Measurements from ENCODE around the gene HBA1.

The HBA1 gene

DNA sequence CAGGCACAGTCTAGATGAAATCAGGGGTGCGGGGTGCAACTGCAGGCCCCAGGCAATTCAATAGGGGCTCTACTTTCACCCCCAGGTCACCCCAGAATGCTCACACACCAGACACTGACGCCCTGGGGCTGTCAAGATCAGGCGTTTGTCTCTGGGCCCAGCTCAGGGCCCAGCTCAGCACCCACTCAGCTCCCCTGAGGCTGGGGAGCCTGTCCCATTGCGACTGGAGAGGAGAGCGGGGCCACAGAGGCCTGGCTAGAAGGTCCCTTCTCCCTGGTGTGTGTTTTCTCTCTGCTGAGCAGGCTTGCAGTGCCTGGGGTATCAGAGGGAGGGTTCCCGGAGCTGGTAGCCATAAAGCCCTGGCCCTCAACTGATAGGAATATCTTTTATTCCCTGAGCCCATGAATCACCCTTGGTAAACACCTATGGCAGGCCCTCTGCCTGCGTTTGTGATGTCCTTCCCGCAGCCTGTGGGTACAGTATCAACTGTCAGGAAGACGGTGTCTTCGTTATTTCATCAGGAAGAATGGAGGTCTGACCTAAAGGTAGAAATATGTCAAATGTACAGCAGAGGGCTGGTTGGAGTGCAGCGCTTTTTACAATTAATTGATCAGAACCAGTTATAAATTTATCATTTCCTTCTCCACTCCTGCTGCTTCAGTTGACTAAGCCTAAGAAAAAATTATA is 1.6 kb downstream of the HBA1 start:
- H3K27me3 ChIP-seq (ENCODE audit: insufficient read depth, low read length, poor library complexity, severe bottlenecking), result no peaks in the 10 kb centered on the region
- H3K79me2 ChIP-seq (ENCODE audit: insufficient read depth, low read length), result no peaks in the 10 kb centered on the region

DNA sequence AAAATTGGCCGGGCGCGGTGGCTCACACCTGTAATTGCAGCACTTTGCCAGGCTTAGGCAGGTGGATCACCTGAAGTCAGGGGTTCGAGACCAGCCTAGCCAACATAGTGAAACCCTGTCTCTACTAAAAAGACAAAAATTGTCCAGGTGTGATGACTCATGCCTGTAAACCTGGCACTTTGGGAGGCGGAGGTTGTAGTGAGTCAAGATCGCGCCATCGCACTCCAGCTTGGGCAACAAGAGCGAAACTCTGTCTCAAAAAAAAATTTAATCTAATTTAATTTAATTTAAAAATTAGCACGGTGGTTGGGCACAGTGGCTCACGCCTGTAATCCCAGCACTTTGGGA is 2.2 kb downstream of the HBA1 start:
- Histone ChIP-seq H4K20me1 (ENCODE audit: insufficient read depth, low read length, poor library complexity, severe bottlenecking) (no peaks in the 10 kb centered on the region), H3K9me3 (ENCODE audit: insufficient read depth, low read depth, low read length) (no peaks in the 10 kb centered on the region), H3K4me1 (ENCODE audit: insufficient read depth, low read length, poor library complexity, severe bottlenecking) (peaks cover 4% of the 10 kb centered on the region), H3K9ac (ENCODE audit: low read depth, low read length, poor library complexity, severe bottlenecking) (no peak overlapping the region), H3K4me3 (ENCODE audit: low read length, poor library complexity, severe bottlenecking) (no peak overlapping the region), H3K79me2 (ENCODE audit: insufficient read depth, low read length) (no peaks in the 10 kb centered on the region), H3K36me3 (ENCODE audit: insufficient read depth, low read length) (no peaks in the 10 kb centered on the region), H3K27me3 (ENCODE audit: insufficient read depth, low read length, poor library complexity, severe bottlenecking) (no peaks in the 10 kb centered on the region), H3F3A (ENCODE audit: low read depth) (no peaks in the 10 kb centered on the region), H2AFZ (ENCODE audit: low read length) (no peak overlapping the region), H3K9me2 (replicated peaks; ENCODE audit: low read depth, low read length) (no peaks in the 10 kb centered on the region), H3K4me2 (ENCODE audit: low read depth, low read length, poor library complexity, severe bottlenecking) (no peak overlapping the region)
- TF ChIP-seq, protein P1, sequence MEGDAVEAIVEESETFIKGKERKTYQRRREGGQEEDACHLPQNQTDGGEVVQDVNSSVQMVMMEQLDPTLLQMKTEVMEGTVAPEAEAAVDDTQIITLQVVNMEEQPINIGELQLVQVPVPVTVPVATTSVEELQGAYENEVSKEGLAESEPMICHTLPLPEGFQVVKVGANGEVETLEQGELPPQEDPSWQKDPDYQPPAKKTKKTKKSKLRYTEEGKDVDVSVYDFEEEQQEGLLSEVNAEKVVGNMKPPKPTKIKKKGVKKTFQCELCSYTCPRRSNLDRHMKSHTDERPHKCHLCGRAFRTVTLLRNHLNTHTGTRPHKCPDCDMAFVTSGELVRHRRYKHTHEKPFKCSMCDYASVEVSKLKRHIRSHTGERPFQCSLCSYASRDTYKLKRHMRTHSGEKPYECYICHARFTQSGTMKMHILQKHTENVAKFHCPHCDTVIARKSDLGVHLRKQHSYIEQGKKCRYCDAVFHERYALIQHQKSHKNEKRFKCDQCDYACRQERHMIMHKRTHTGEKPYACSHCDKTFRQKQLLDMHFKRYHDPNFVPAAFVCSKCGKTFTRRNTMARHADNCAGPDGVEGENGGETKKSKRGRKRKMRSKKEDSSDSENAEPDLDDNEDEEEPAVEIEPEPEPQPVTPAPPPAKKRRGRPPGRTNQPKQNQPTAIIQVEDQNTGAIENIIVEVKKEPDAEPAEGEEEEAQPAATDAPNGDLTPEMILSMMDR (conservative IDR thresholded peaks at IDR 0.05; ENCODE audit: low read length), result no peak
- no peak for TF ChIP-seq EZH2phosphoT487 (IDR thresholded peaks at IDR 0.05; ENCODE audit: borderline replicate concordance)

More for the DNA sequence above, 1.6 kb downstream of the HBA1 start:
- Histone ChIP-seq H3K9me2 (replicated peaks; ENCODE audit: low read depth, low read length) (no peaks in the 10 kb centered on the region), H4K20me1 (ENCODE audit: insufficient read depth, low read length, poor library complexity, severe bottlenecking) (no peaks in the 10 kb centered on the region), H3K36me3 (ENCODE audit: insufficient read depth, low read length) (no peaks in the 10 kb centered on the region), H3F3A (ENCODE audit: low read depth) (no peaks in the 10 kb centered on the region), H3K4me1 (ENCODE audit: insufficient read depth, low read length, poor library complexity, severe bottlenecking) (peaks cover 4% of the 10 kb centered on the region), H3K4me2 (ENCODE audit: low read depth, low read length, poor library complexity, severe bottlenecking) (no peak overlapping the region), H3K9ac (ENCODE audit: low read depth, low read length, poor library complexity, severe bottlenecking) (no peak overlapping the region), H3K9me3 (ENCODE audit: insufficient read depth, low read depth, low read length) (no peaks in the 10 kb centered on the region), H2AFZ (ENCODE audit: low read length) (no peak overlapping the region), H3K4me3 (ENCODE audit: low read length, poor library complexity, severe bottlenecking) (no peak overlapping the region)
- TF ChIP-seq, protein P1 (conservative IDR thresholded peaks at IDR 0.05; ENCODE audit: low read length), result no peak
- no peak for TF ChIP-seq EZH2phosphoT487 (IDR thresholded peaks at IDR 0.05; ENCODE audit: borderline replicate concordance)

DNA sequence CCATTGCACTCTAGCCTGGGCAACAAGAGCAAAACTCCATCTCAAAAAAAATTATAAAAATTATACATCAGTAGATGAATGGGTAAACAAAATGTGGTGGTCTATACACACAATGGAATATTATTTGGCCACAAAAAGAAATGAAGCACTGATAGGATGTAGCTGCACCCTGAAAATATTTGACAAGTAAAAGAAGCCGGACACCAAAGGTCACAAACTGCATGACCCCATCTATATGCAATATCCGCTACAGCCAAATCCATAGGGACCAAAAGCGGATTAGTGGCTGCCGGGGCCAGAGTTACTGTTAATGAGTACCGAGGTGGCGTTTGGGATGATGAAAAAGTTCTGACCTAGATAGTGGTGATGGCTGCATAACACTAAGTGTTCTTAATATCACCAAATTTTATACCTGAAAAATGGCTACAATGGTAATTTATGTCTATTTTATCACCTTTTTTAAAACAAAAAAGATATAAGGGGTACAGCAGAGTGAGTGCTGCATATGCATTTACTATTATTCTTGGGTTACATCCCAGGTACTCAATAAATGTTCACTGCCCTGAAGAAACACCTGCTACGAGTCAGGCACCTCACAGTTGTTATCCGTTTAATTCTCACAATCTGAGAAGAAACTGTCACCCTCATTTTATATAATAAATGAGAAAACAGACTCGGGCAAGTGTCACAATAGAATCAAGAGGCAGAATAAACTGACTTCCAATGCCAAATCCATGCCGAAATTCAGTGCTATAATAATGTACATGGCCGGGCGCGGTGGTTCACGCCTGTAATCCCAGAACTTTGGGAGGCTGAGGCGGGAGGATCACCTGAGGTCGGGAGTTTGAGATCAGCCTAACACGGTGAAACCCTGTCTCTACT is 3.0 kb downstream of the HBA1 start:
- no peak overlapping the region for H3K4me2 ChIP-seq (ENCODE audit: low read depth, low read length, poor library complexity, severe bottlenecking)
- H4K20me1 ChIP-seq (ENCODE audit: insufficient read depth, low read length, poor library complexity, severe bottlenecking), result no peaks in the 10 kb centered on the region
- TF ChIP-seq, protein P1 (conservative IDR thresholded peaks at IDR 0.05; ENCODE audit: low read length), result no peak
- TF ChIP-seq EZH2phosphoT487 (IDR thresholded peaks at IDR 0.05; ENCODE audit: borderline replicate concordance), result no peak
- no peak overlapping the region for H3K4me3 ChIP-seq (ENCODE audit: low read length, poor library complexity, severe bottlenecking)
- H3K9ac ChIP-seq (ENCODE audit: low read depth, low read length, poor library complexity, severe bottlenecking), result no peak overlapping the region
- no peaks in the 10 kb centered on the region for H3K9me3 ChIP-seq (ENCODE audit: insufficient read depth, low read depth, low read length)
- no peaks in the 10 kb centered on the region for H3F3A ChIP-seq (ENCODE audit: low read depth)
- no peaks in the 10 kb centered on the region for H3K36me3 ChIP-seq (ENCODE audit: insufficient read depth, low read length)
- H3K79me2 ChIP-seq (ENCODE audit: insufficient read depth, low read length), result no peaks in the 10 kb centered on the region
- H3K4me1 ChIP-seq (ENCODE audit: insufficient read depth, low read length, poor library complexity, severe bottlenecking), result peaks cover 4% of the 10 kb centered on the region
- H3K9me2 ChIP-seq (replicated peaks; ENCODE audit: low read depth, low read length), result no peaks in the 10 kb centered on the region
- no peak overlapping the region for H2AFZ ChIP-seq (ENCODE audit: low read length)
- H3K27me3 ChIP-seq (ENCODE audit: insufficient read depth, low read length, poor library complexity, severe bottlenecking), result no peaks in the 10 kb centered on the region

All from Loucy (cell line).